Measurements from ENCODE around the gene ZFYVE28.

GRCh38 chr4:2433609-2434350 is 15.3 kb upstream of the ZFYVE28 start:
- TF ChIP-seq SP1 (IDR thresholded peaks at IDR 0.05), result no peak
- TF ChIP-seq CTBP1 (IDR thresholded peaks at IDR 0.05; ENCODE audit: borderline replicate concordance), result no peak
- no peak for TF ChIP-seq FOXK2 (IDR thresholded peaks at IDR 0.05)
- TF ChIP-seq BHLHE40 (IDR thresholded peaks at IDR 0.05; ENCODE audit: borderline replicate concordance), result no peak
- no peak for TF ChIP-seq NFRKB (IDR thresholded peaks at IDR 0.05)
- no peak for TF ChIP-seq ZNF384 (IDR thresholded peaks at IDR 0.05)
- TF ChIP-seq FOXA1 (IDR thresholded peaks at IDR 0.05), result no peak
- no peak for TF ChIP-seq TARDBP (IDR thresholded peaks at IDR 0.05)

Data from HEK293T (cell line).